SU-DHL-6 (cell line): Measurements from ENCODE around the gene PCDHB4.

Source experiments
- CTCF ChIP-seq: fragments of 200-600 bp; sonication (generic); IDR thresholded peaks from one replicate; pipeline ENCODE4 v1.5.1; 2017; ENCODE audit warnings: antibody characterized with exemption, mild to moderate bottlenecking, low read length, moderate library complexity; ENCODE audit not compliant: insufficient read depth, poor library complexity, severe bottlenecking
- EZH2phosphoT487 ChIP-seq: fragments of 200-600 bp; sonication (generic), shearing (Covaris generic); conservative IDR thresholded peaks from 2 replicates; pipeline ENCODE4 v1.6.1; 2018; ENCODE audit warnings: mild to moderate bottlenecking, antibody characterized with exemption, low read length, moderate library complexity, mixed read lengths

- TF ChIP-seq CTCF (no peak), EZH2phosphoT487 (no peak)
These were observed 16.3 kb upstream of the PCDHB4 start for GRCh38 chr5:141105350-141105749.
